Activated CD8-positive, alpha-beta memory T cell treated with anti-CD3 and anti-CD28 coated beads, Interleukin-2, amount 50 U/mL, for 24 hours (primary cell): Measurements from ENCODE around the gene TSTD2.
A peak's percentile ranks its signal among the peaks of the same experiment; 100 is the strongest.
"Not testable (repeated sequence)": the region's sequence is repeated elsewhere in the genome, so short reads cannot be mapped to it uniquely, and the experiment has no call there.

ENCODE experiments used
- DNase-seq: peaks from one replicate; pipeline ENCODE4 v3.0.0-alpha.2; 2020; ENCODE audit errors: extremely low read depth

Gene TSTD2

GRCh38 chr9:97630591-97630990 is 2.6 kb downstream of the TSTD2 start:
- DNase-seq, result no peak

GRCh38 chr9:97629156-97629555 is 4.0 kb downstream of the TSTD2 start:
- DNase-seq, result no peak

- DNase-seq, result no peak
These were observed 4.5 kb downstream of the TSTD2 start for GRCh38 chr9:97628668-97629067.

- DNase-seq, result no peak
These were observed 5.5 kb downstream of the TSTD2 start for GRCh38 chr9:97627624-97628023.

GRCh38 chr9:97625620-97626019 is 7.5 kb downstream of the TSTD2 start:
- DNase-seq, result no peak

GRCh38 chr9:97623946-97624345 is 9.2 kb downstream of the TSTD2 start:
- DNase-seq, result no peak

GRCh38 chr9:97622483-97622882 is 10.7 kb downstream of the TSTD2 start:
- DNase-seq, result not testable (repeated sequence)

- not testable (repeated sequence) for DNase-seq
These were observed 13.1 kb downstream of the TSTD2 start for GRCh38 chr9:97620063-97620462.

GRCh38 chr9:97617939-97618416 is 15.2 kb downstream of the TSTD2 start:
- DNase-seq, result no peak

- DNase-seq, result no peak
These were observed 17.6 kb downstream of the TSTD2 start for GRCh38 chr9:97615439-97616072.

GRCh38 chr9:97604901-97605645 is 28.1 kb downstream of the TSTD2 start:
- no peak for DNase-seq

GRCh38 chr9:97602430-97602829 is 30.7 kb downstream of the TSTD2 start:
- no peak for DNase-seq

GRCh38 chr9:97601228-97601898 is 31.8 kb downstream of the TSTD2 start:
- DNase-seq, result no peak

- DNase-seq, result no peak
These were observed 32.5 kb downstream of the TSTD2 start for GRCh38 chr9:97600531-97601227.

GRCh38 chr9:97599314-97599846 is 33.8 kb downstream of the TSTD2 start:
- DNase-seq, result no peak

- peak; percentile 32 for DNase-seq
These were observed 34.5 kb downstream of the TSTD2 start for GRCh38 chr9:97598461-97599288.

GRCh38 chr9:97596906-97597305 is 36.3 kb downstream of the TSTD2 start:
- DNase-seq, result no peak

- DNase-seq, result no peak
These were observed 38.7 kb downstream of the TSTD2 start for GRCh38 chr9:97594381-97594921.

GRCh38 chr9:97593960-97594359 is 39.2 kb downstream of the TSTD2 start:
- no peak for DNase-seq

- no peak for DNase-seq
These were observed 41.0 kb downstream of the TSTD2 start for GRCh38 chr9:97592126-97592525.

GRCh38 chr9:97591535-97591934 is 41.6 kb downstream of the TSTD2 start:
- no peak for DNase-seq
